AG09319 (cell line): ENCODE data around the gene TAS2R42.
A peak's percentile ranks its signal among the peaks of the same experiment; 100 is the strongest.

Experiments
- DNase-seq: peaks from one replicate; pipeline ENCODE4 v3.0.0-alpha.2; 2010; ENCODE audit warnings: low read depth; ENCODE audit errors: extremely low read depth
- CTCF ChIP-seq: IDR thresholded peaks from 2 replicates; pipeline ENCODE4 v1.5.1; 2011; ENCODE audit warnings: low read depth, mild to moderate bottlenecking, inconsistent platforms, low read length, moderate library complexity

The TAS2R42 gene

GRCh38 chr12:11183011-11183410, 3.7 kb downstream of the TAS2R42 start:
- no peak for TF ChIP-seq CTCF
- DNase-seq, result no peak

- no peak for DNase-seq
- TF ChIP-seq CTCF, result no peak
Measured at GRCh38 chr12:11182529-11182928, 4.2 kb downstream of the TAS2R42 start.

- DNase-seq, result no peak
- TF ChIP-seq CTCF, result no peak
Measured at GRCh38 chr12:11178250-11178649, 8.5 kb downstream of the TAS2R42 start.

- TF ChIP-seq CTCF, result no peak
- no peak for DNase-seq
Measured at GRCh38 chr12:11174022-11174421, 12.7 kb downstream of the TAS2R42 start.

- no peak for TF ChIP-seq CTCF
- DNase-seq, result no peak
Measured at GRCh38 chr12:11171969-11172675, 14.6 kb downstream of the TAS2R42 start.

- TF ChIP-seq CTCF, result no peak; the same call in 1 of the 2 replicates
- peak; percentile 88 for DNase-seq
Measured at GRCh38 chr12:11171145-11171968, 15.4 kb downstream of the TAS2R42 start, which contains the start of gene SMIM10L1. Gene SMIM10L1 (plus strand): TSS chr12:11171194. CDS start chr12:11171357, 163 bp downstream.

- DNase-seq, result no peak
- no peak for TF ChIP-seq CTCF
Measured at GRCh38 chr12:11170810-11171144, 16.0 kb downstream of the TAS2R42 start.
